ENCODE data around the gene IGFN1. TPM values are rescaled to one million over a fixed set of nuclear protein-coding genes. Genes with fewer than 3 reads are reported as not detected.

Gene IGFN1
- total RNA-seq, 1 donor from 2014 or later, result not detected

- intact Hi-C loops (cut with DNase I), result loop anchor here (10.0 kb wide), 1 partner anchor 238 kb away; no protein-coding TSS in a partner anchor
- DNase-seq, result no peak
- ATAC-seq (ENCODE audit: poor library complexity), result no peak
Measured at GRCh38 chr1:201212461-201213055, 21.9 kb downstream of the IGFN1 start.

DNA sequence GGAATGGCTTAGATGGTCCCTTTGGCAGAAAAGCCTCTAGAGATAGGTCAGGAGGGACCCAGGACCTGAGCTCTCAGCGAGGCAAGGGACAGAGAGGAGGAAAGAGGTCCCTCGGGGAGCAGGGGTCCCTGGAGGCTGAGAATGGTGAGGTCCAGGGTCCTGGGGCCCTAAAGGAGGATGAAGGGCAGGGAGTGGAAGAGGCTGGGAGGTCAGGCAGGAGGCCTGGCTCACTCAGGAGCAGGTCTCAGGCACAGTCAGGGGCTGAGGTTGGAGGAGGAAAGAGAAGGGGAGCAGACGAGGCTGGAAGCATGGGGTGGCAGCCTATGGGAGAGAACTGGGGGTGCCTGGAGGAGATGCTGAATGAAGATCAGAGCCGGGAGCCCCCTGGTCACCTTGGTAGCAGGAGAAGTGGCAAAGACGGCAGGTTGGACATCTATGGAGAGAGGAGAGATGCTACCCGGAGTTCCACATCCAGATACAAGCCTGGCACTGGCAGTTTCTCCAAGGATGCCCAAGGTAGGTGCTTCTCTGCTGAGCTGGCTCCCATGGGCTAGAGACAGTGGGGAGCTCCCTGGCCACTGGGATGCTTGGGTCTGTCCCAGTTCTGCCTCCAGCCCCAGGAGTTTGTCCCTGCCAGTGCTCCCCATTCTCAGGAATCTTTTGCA lies 22.6 kb downstream of the IGFN1 start:
- ATAC-seq (ENCODE audit: poor library complexity) (no peak), DNase-seq (no peak)
- intact Hi-C loops (cut with DNase I), result loop anchor here (10.0 kb wide), 1 partner anchor 238 kb away; no protein-coding TSS in a partner anchor

DNA sequence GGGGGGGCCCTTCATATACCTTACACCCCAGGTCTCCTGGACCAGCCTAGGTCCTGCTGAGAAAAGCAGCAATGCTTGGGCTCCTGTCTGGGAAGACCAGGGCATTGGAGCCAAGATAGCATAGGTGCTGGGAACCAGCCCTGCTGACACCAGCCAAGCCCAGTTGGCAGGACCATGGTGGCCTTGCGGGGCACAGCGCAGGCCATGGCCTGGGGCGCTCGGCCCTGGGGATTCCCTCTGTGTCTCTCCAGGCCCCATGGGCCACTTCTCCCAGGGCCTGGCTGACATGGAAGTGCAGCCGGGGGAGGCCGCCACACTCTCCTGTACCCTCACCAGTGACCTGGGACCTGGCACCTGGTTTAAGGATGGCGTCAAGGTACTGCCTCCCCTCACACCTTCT lies 23.3 kb downstream of the IGFN1 start:
- DNase-seq, result no peak
- intact Hi-C loops (cut with DNase I), result loop anchor here (10.0 kb wide), 1 partner anchor 239 kb away; no protein-coding TSS in a partner anchor
- no peak for ATAC-seq (ENCODE audit: poor library complexity)

- ATAC-seq (ENCODE audit: poor library complexity) (no peak), DNase-seq (no peak)
- intact Hi-C loops (cut with DNase I), result loop anchor here (10.0 kb wide), 1 partner anchor 240 kb away; no protein-coding TSS in a partner anchor
Measured at GRCh38 chr1:201214461-201214860, 23.8 kb downstream of the IGFN1 start.

DNA sequence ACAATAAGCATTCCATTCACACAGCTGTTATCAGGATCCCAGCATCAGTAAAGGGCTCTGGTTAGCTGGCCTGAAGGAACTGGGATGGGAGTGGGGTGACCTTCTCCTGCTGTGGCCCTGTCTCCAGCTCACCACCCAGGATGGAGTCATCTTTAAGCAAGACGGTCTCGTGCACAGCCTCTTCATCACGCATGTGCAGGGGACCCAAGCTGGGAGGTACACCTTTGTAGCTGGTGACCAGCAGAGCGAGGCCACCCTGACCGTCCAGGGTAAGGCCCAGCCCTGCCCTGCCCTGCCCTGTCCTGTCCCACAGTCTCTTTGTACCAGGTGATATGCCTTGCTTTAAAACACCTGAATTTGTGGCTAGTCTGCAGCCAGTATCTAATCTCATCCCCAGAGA lies 24.3 kb downstream of the IGFN1 start:
- DNase-seq, result no peak
- ATAC-seq (ENCODE audit: poor library complexity), result no peak
- intact Hi-C loops (cut with DNase I), result loop anchor here (10.0 kb wide), 1 partner anchor 240 kb away; no protein-coding TSS in a partner anchor

DNA sequence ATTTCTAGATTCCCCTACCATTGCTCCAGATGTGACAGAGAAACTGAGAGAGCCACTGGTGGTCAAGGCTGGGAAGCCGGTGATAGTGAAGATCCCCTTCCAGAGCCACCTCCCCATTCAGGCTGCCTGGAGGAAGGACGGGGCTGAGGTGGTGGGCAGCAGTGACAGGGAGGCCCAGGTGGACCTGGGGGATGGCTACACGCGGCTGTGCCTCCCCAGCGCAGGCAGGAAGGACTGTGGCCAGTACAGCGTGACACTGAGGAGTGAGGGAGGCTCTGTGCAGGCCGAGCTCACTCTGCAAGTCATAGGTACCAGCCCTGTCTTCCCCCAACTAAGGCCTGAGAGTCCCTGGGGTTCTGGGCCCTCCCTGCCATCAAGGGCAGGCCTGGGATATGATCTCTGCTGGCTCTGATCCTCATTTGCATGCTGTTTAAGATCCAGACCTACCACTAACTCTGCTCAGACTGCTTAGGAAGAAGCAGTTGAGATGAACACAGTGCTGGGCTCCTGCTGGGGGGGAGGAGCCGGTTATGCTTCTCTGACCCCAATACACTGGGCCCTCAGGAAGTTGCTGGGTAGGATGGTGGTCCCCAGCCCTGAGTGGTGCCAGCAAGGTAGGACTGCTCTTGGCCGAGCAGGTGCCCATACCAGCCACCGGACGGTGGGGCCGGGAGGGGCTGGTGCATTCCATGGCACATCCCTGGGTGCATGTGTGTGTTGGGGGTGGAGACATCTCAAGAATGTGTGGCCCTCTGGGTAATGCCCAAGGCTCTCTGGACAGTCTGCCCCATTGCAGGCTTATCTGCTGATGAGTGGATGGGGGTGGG lies 25.1 kb downstream of the IGFN1 start:
- DNase-seq, result no peak
- intact Hi-C loops (cut with DNase I), result loop anchor here (10.0 kb wide), 1 partner anchor 241 kb away; no protein-coding TSS in a partner anchor

GRCh38 chr1:201216395-201217085 lies 25.9 kb downstream of the IGFN1 start:
- intact Hi-C loops (cut with DNase I), result loop anchor here (10.0 kb wide), 1 partner anchor 242 kb away; no protein-coding TSS in a partner anchor
- ATAC-seq (ENCODE audit: poor library complexity) (no peak), DNase-seq (no peak)

More for the DNA sequence above, 25.1 kb downstream of the IGFN1 start:
- ATAC-seq (ENCODE audit: poor library complexity), result no peak

- intact Hi-C loops (cut with DNase I), result loop anchor here (10.0 kb wide), 1 partner anchor 242 kb away; no protein-coding TSS in a partner anchor
- no peak for DNase-seq
- no peak for ATAC-seq (ENCODE audit: poor library complexity)
Measured at GRCh38 chr1:201217146-201217545, 26.5 kb downstream of the IGFN1 start.

DNA sequence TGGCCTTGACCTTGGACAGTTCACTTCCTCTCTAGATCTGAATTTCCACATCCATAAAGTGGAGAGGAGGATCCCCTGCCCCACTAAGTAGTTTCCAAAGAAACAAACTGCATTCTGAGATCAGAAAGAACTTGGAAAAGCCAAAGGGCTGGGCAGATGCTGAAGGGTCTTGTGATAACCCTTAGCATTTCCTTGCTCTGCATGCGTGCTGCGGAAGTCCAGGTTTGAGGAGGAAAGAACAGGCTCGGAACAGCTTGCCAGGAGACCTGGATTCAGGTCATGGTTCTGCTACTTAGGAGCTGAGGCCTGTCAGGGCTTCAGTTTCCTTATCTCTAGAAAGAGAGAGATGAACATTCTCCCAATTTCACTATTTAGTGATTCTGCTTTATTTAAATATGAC lies 27.2 kb downstream of the IGFN1 start:
- intact Hi-C loops (cut with DNase I), result loop anchor here (10.0 kb wide), 1 partner anchor 243 kb away; no protein-coding TSS in a partner anchor
- ATAC-seq (ENCODE audit: poor library complexity), result no peak
- DNase-seq, result no peak

DNA sequence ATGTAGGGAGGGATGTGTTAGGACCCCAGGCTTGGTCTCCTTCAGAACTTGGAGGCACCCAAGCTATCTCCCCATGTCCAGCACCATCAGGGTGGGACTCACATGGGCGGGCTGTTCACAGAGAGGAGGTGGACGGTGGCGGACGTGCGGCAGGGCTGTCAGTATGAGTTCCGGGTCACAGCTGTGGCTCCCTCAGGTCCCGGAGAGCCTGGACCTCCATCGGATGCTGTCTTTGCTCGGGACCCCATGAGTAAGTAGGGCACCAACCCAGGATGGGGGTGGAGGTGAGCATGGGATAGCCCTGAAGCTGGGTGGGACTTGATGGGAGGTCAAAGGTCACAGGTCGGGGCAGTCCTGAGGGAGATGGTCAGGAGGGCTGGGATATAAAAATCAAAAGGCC lies 27.8 kb downstream of the IGFN1 start:
- intact Hi-C loops (cut with DNase I), result loop anchor here (10.0 kb wide), 1 partner anchor 244 kb away; no protein-coding TSS in a partner anchor
- no peak for DNase-seq
- no peak for ATAC-seq (ENCODE audit: poor library complexity)

- intact Hi-C loops (cut with DNase I), result loop anchor here (10.0 kb wide), 1 partner anchor 245 kb away; no protein-coding TSS in a partner anchor
- DNase-seq (no peak), ATAC-seq (ENCODE audit: poor library complexity) (no peak)
Measured at GRCh38 chr1:201219481-201220387, 29.1 kb downstream of the IGFN1 start.

DNA sequence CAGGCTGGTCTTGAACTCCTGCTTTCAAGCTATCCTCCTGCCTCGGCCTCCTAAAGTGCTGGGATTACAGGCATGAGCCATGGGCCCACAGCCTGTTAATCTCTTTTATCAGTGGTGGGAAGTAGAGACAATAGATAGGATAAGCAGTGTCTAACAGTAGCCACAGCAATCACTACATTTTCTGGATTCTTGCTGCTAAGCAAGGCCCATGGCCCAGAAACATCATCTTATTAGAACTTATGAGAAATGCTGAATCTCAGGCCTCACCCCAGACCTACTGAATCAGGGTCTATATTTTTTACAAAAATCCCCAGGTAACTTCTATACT lies 29.7 kb downstream of the IGFN1 start:
- DNase-seq (no peak), ATAC-seq (ENCODE audit: poor library complexity) (no peak)
- intact Hi-C loops (cut with DNase I), result no loop called here

GRCh38 chr1:201221201-201221846 lies 30.7 kb downstream of the IGFN1 start:
- intact Hi-C loops (cut with DNase I), result no loop called here
- DNase-seq (no peak), ATAC-seq (ENCODE audit: poor library complexity) (no peak)

DNA sequence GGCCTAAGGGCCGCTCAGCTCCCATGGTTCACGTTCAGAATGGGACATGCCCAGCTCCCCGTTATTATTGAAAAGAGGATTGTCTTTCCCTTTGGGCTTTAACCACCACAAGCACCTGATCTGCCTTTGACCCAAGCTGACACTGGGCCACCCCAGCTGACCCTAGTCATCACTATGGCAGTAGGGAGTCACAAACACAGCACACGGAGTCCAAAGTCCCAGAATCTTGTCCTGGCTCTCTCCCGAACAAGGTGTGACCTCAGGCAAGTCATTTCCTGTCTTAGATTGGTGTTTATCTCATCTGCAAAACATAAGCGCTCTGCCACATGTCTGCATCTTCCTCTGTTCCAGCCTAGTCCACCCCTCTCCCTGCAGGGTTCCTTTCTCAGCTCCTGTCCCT lies 31.5 kb downstream of the IGFN1 start:
- no peak for ATAC-seq (ENCODE audit: poor library complexity)
- intact Hi-C loops (cut with DNase I), result no loop called here
- no peak for DNase-seq

DNA sequence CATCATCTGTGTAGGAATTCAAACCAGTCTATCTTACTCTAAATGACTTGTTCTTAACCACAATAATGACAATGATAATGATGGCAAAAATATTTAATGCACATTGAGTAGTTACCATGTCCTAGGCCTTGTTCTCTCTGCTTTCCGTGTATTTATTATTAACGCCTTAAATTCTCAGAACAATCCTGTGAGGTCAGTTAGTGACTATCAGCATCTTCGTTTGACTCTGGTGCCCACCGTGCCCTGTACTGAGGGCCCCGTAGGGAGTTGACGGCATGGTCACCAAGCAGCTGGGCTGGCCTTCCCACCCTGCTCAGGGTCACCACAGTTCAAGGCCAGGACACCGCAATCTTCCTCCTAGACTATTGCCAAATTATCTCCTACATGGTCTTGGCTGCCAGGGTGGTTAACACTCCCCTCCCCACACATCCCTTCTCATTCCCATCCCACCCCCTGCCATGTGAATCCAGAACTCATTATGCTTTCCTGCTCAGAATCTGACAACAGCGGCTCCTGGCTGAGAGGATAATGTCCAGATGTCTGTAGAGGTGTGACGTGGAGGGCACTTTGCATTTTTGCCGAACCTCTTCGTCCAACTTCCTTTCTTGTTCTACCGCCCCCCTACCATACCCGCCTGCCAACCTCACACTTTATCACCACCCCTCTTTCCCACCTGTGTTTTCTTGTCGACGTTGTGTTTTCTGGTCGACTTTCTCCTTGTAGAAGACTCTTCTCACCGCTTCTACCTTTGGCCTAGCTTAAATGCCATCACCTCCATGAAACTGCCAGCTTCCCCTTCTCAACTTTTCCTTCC lies 33.4 kb downstream of the IGFN1 start:
- ATAC-seq (ENCODE audit: poor library complexity), result no peak
- intact Hi-C loops (cut with DNase I), result no loop called here
- DNase-seq, result no peak

- ATAC-seq (ENCODE audit: poor library complexity) (no peak), DNase-seq (no peak)
- intact Hi-C loops (cut with DNase I), result no loop called here
Measured at GRCh38 chr1:201224666-201225370, 34.2 kb downstream of the IGFN1 start.

Measured in Right ventricle myocardium superior (tissue), 1 donor.